Motor neuron (in vitro differentiated cells): Measurements from ENCODE around the gene FBXO8. TPM values are rescaled to one million over a fixed set of nuclear protein-coding genes. Genes with fewer than 3 reads are reported as not detected.

Source experiments
- ATAC-seq, 8 experiments: fragments of 200-7000 bp; cut with Tn5 transposase; replicated peaks in 6 of 8; 2 replicates each; pipeline ENCODE4 v1.8.0; 2021; ENCODE audit warnings: mild to moderate bottlenecking in 8 of 8, moderate library complexity in 8 of 8
- H3K27ac ChIP-seq, 2 donors: fragments of 250-450 bp; sonication (Bioruptor Pico); 2 replicates each; pipeline ENCODE4 v1.9.0; 2021; ENCODE audit warnings: antibody characterized with exemption in 2 of 2, mild to moderate bottlenecking in 2 of 2, moderate library complexity in 1 of 2
- H3K4me1 ChIP-seq, 2 donors: fragments of 250-450 bp; sonication (Bioruptor Pico); replicated peaks in 1 of 2; 2 replicates each; pipeline ENCODE4 v1.6.1; 2021; ENCODE audit warnings: antibody characterized with exemption in 2 of 2, mild to moderate bottlenecking in 2 of 2, moderate library complexity in 1 of 2
- H3K4me3 ChIP-seq, 5 donors: fragments of 250-450 bp; sonication (Bioruptor Pico); 2 replicates each; pipeline ENCODE4 v1.9.0; 2021; ENCODE audit warnings: antibody characterized with exemption in 5 of 5, mild to moderate bottlenecking in 5 of 5, moderate library complexity in 4 of 5
- WGBS, 10 experiments: fragments of 450-650 bp; shearing (Covaris generic); methylation state at CpG; one replicate each; pipeline ENCODE4 v1.0.0; 2022; 5-methylcytosine and 5-hydroxymethylcytosine counted together
- in situ Hi-C, 9 experiments: fragments of 400-800 bp; cut with MboI; loops; one replicate each; pipeline ENCODE4 v1.15.0; 2021; ENCODE audit warnings: low sequenced_read_pairs in 9 of 9, low pct_unique_long_range_greater_than_20kb in 2 of 9; ENCODE audit not compliant: unreplicated experiment in 9 of 9
- total RNA-seq, 8 experiments: library from RNA; unstranded; fragments of 300-600 nt; gene quantifications; 2 replicates each; pipeline versions ENCODE4 v1.2.3 to v1.2.4, GENCODE V29; 2022

The FBXO8 gene
- total RNA-seq, result 10 to 100 TPM; 12.8 to 40.3 (median 24.3) TPM

GRCh38 chr4:174283507-174284471 lies at the start of gene FBXO8, which contains the start of gene CEP44:
Gene FBXO8 (minus strand): TSS chr4:174283667. CDS start chr4:174263092, 20,575 bp downstream.
Gene CEP44 (plus strand): TSS chr4:174283911. CDS start chr4:174299122, 15,211 bp downstream.
- Histone ChIP-seq H3K4me3 (peak within 1 kb of the TSS; percentile 60 to 92 (median 82)), H3K27ac (peak within 1 kb of the TSS; percentile 99 to 100), H3K4me1 (peaks cover 3 to 14% of the 10 kb centered on the region in 2 donors)
- WGBS, 10 experiments, result 0 to 4% (median 0%) methylated on average over 4 to 19 of the region's 52 CpGs; no CpG with 5 or more reads in 1 of the 10 experiments
- in situ Hi-C loops, result no loop called here
- ATAC-seq, result peak; percentile 73 to 87 (median 83)

GRCh38 chr4:174332741-174333493 lies 49.5 kb upstream of the FBXO8 start:
- in situ Hi-C loops, result no loop called here
- H3K4me1 ChIP-seq, result no peaks in the 10 kb centered on the region
- no peak overlapping the region for H3K4me3 ChIP-seq
- H3K27ac ChIP-seq, result no peak overlapping the region
- 55 to 100% (median 92%) methylated on average over 1 to 4 of the region's 4 CpGs; no CpG with 5 or more reads in 1 of the 10 experiments for WGBS, 10 experiments
- no peak for ATAC-seq

- Histone ChIP-seq H3K4me1 (no peaks in the 10 kb centered on the region), H3K4me3 (no peak overlapping the region), H3K27ac (no peak overlapping the region)
- WGBS, 10 experiments, result 50 to 88% (median 72%) methylated on average over 1 to 2 of the region's 2 CpGs; no CpG with 5 or more reads in 4 of the 10 experiments
- in situ Hi-C loops, result loop anchor here in 1 of 9 experiments (25.0 kb wide), 1 partner anchor 312 kb away; no protein-coding TSS in a partner anchor
- no peak for ATAC-seq
Measured at GRCh38 chr4:174324725-174325124, 41.3 kb upstream of the FBXO8 start.

GRCh38 chr4:174324236-174324635 lies 40.8 kb upstream of the FBXO8 start:
- ATAC-seq, result no peak
- no peak overlapping the region for H3K27ac ChIP-seq
- in situ Hi-C loops, result loop anchor here in 1 of 9 experiments (25.0 kb wide), 1 partner anchor 312 kb away; no protein-coding TSS in a partner anchor

GRCh38 chr4:174320494-174321199 lies 37.2 kb upstream of the FBXO8 start:
- no peaks in the 10 kb centered on the region for H3K4me1 ChIP-seq
- in situ Hi-C loops, result loop anchor here in 1 of 9 experiments (25.0 kb wide), 1 partner anchor 308 kb away; no protein-coding TSS in a partner anchor
- 83 to 100% (median 93%) methylated on average over 1 to 4 of the region's 5 CpGs; no CpG with 5 or more reads in 1 of the 10 experiments for WGBS, 10 experiments
- ATAC-seq, result no peak
- H3K27ac ChIP-seq, result no peak overlapping the region
- H3K4me3 ChIP-seq, result no peak overlapping the region

More at GRCh38 chr4:174324236-174324635, 40.8 kb upstream of the FBXO8 start:
- Histone ChIP-seq H3K4me1 (no peaks in the 10 kb centered on the region), H3K4me3 (no peak overlapping the region)
- WGBS, 10 experiments, result 63 to 100% (median 100%) methylated on average over 1 of the region's 1 CpG; no CpG with 5 or more reads in 7 of the 10 experiments

- ATAC-seq, result no peak
- WGBS, 10 experiments, result 0 to 86% (median 69%) methylated on average over 1 to 8 of the region's 8 CpGs; no CpG with 5 or more reads in 1 of the 10 experiments
- Histone ChIP-seq H3K4me1 (no peaks in the 10 kb centered on the region), H3K27ac (no peak overlapping the region), H3K4me3 (no peak overlapping the region)
- in situ Hi-C loops, result loop anchor here in 1 of 9 experiments (25.0 kb wide), 1 partner anchor 307 kb away; no protein-coding TSS in a partner anchor
Measured at GRCh38 chr4:174318829-174319764, 35.6 kb upstream of the FBXO8 start.

- Histone ChIP-seq H3K4me3 (no peak overlapping the region), H3K27ac (no peak overlapping the region), H3K4me1 (no peaks in the 10 kb centered on the region)
- in situ Hi-C loops, result loop anchor here in 1 of 9 experiments (25.0 kb wide), 1 partner anchor 305 kb away; no protein-coding TSS in a partner anchor
- ATAC-seq, result no peak
Measured at GRCh38 chr4:174317531-174317930, 34.1 kb upstream of the FBXO8 start.

GRCh38 chr4:174316954-174317353 lies 33.5 kb upstream of the FBXO8 start:
- Histone ChIP-seq H3K4me1 (no peaks in the 10 kb centered on the region), H3K4me3 (no peak overlapping the region), H3K27ac (no peak overlapping the region)
- 0 to 100% (median 50%) methylated on average over 1 to 2 of the region's 2 CpGs; no CpG with 5 or more reads in 1 of the 10 experiments for WGBS, 10 experiments
- no peak for ATAC-seq
- in situ Hi-C loops, result loop anchor here in 1 of 9 experiments (25.0 kb wide), 1 partner anchor 305 kb away; no protein-coding TSS in a partner anchor

GRCh38 chr4:174316546-174316945 lies 33.1 kb upstream of the FBXO8 start:
- ATAC-seq, result no peak
- in situ Hi-C loops, result loop anchor here in 1 of 9 experiments (25.0 kb wide), 1 partner anchor 304 kb away; no protein-coding TSS in a partner anchor
- Histone ChIP-seq H3K4me3 (no peak overlapping the region), H3K4me1 (no peaks in the 10 kb centered on the region), H3K27ac (no peak overlapping the region)
- WGBS, 10 experiments, result 20 to 92% (median 37%) methylated on average over 1 of the region's 1 CpG; no CpG with 5 or more reads in 6 of the 10 experiments

- Histone ChIP-seq H3K4me1 (no peaks in the 10 kb centered on the region), H3K4me3 (no peak overlapping the region), H3K27ac (no peak overlapping the region)
- 25 to 81% (median 60%) methylated on average over 2 to 3 of the region's 3 CpGs; no CpG with 5 or more reads in 1 of the 10 experiments for WGBS, 10 experiments
- in situ Hi-C loops, result loop anchor here in 1 of 9 experiments (25.0 kb wide), 1 partner anchor 302 kb away; no protein-coding TSS in a partner anchor
- peak in 3 of 8 experiments; percentile 27 to 92 (median 88) for ATAC-seq
Measured at GRCh38 chr4:174314770-174315169, 31.3 kb upstream of the FBXO8 start.

- H3K4me3 ChIP-seq, result no peak overlapping the region
- 83 to 100% (median 100%) methylated on average over 1 to 3 of the region's 3 CpGs; no CpG with 5 or more reads in 2 of the 10 experiments for WGBS, 10 experiments
- in situ Hi-C loops, result loop anchor here in 1 of 9 experiments (25.0 kb wide), 1 partner anchor 302 kb away; no protein-coding TSS in a partner anchor
Measured at GRCh38 chr4:174314274-174314673, 30.8 kb upstream of the FBXO8 start.

More at GRCh38 chr4:174314274-174314673, 30.8 kb upstream of the FBXO8 start:
- no peaks in the 10 kb centered on the region for H3K4me1 ChIP-seq
- no peak for ATAC-seq
- H3K27ac ChIP-seq, result no peak overlapping the region
